GM12892 (cell line): ENCODE data around the gene ZNF23.

Experiments
- POLR2A ChIP-seq: IDR thresholded peaks from 2 replicates; pipeline ENCODE4 v1.6.1; 2011; ENCODE audit warnings: low read depth, low read length, control low read depth
- POLR2AphosphoS5 ChIP-seq: IDR thresholded peaks from 2 replicates; pipeline ENCODE4 v1.6.1; 2011; ENCODE audit warnings: low read depth, low read length, control low read depth
- TAF1 ChIP-seq: IDR thresholded peaks from 2 replicates; pipeline ENCODE4 v1.6.1; 2011; ENCODE audit warnings: low read depth, mild to moderate bottlenecking, control low read depth, low read length, borderline replicate concordance

DNA sequence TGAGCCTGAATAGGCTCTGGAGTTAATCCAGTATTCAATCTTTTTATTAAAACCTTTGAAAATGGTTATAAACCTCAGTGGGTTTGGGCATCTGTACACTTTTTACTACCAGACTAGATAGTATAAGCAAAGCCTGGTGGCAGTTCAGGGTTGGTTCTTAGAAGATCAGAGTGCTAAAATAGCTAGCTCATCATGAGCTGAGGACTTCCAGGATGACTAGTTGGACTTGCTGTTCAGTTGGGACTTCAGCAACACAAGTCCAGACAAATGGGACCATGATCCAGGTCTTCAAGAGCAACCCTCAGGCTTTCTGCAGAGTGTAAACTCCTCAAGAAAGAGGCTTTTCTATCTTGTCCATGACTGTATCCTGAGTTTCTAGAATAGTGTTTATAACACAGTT lies 28.3 kb upstream of the ZNF23 start:
- TF ChIP-seq POLR2AphosphoS5 (no peak), POLR2A (no peak), TAF1 (no peak)
